DND-41 (cell line): Measurements from ENCODE around the gene SOX30.

Experiments used
- ATAC-seq: fragments of 200-7000 bp; cut with Tn5 transposase; 3 replicates; pipeline ENCODE4 v1.9.1; 2021; ENCODE audit warnings: low read depth; ENCODE audit not compliant: insufficient read depth
- DNase-seq: peaks from one replicate; pipeline ENCODE4 v3.0.0-alpha.2; 2020
- H2AFZ ChIP-seq: 2 replicates; pipeline ENCODE4 v1.6.0; 2012; ENCODE audit warnings: low read depth, low read length
- H3K27ac ChIP-seq: 2 replicates; pipeline ENCODE4 v1.5.1; 2012; ENCODE audit warnings: low read length, inconsistent platforms
- H3K27me3 ChIP-seq: fragments of 200-600 bp; sonication (generic); 2 replicates; pipeline ENCODE4 v1.6.0; 2012; ENCODE audit warnings: low read length, mild to moderate bottlenecking, inconsistent platforms; ENCODE audit not compliant: insufficient read depth, poor library complexity
- H3K36me3 ChIP-seq: 2 replicates; pipeline ENCODE4 v1.5.1; 2012; ENCODE audit warnings: low read length, inconsistent platforms; ENCODE audit not compliant: insufficient read depth
- H3K4me1 ChIP-seq: 2 replicates; pipeline ENCODE4 v1.5.1; 2012; ENCODE audit warnings: mild to moderate bottlenecking, low read length; ENCODE audit not compliant: insufficient read depth
- H3K4me2 ChIP-seq: 2 replicates; pipeline ENCODE4 v1.6.0; 2012; ENCODE audit warnings: mild to moderate bottlenecking, moderate library complexity, low read length, inconsistent platforms; ENCODE audit not compliant: insufficient read depth
- H3K4me3 ChIP-seq, 2 experiments: fragments of 200-600 bp in 1 of 2; shearing (Covaris generic) in 1 of 2; 2 replicates each; pipeline ENCODE4 v1.5.1; 2012 to 2016; ENCODE audit warnings: inconsistent platforms in 2 of 2, low read length in 2 of 2, mild to moderate bottlenecking in 2 of 2, low read depth in 1 of 2, moderate library complexity in 1 of 2
- H3K79me2 ChIP-seq: 2 replicates; pipeline ENCODE4 v1.6.0; 2012; ENCODE audit warnings: low read length, inconsistent platforms; ENCODE audit not compliant: insufficient read depth
- H3K9ac ChIP-seq: 2 replicates; pipeline ENCODE4 v1.6.0; 2012; ENCODE audit warnings: low read depth, mild to moderate bottlenecking, inconsistent platforms, low read length, moderate library complexity
- H3K9me3 ChIP-seq: 2 replicates; pipeline ENCODE4 v1.5.1; 2012; ENCODE audit warnings: low read length, moderate library complexity, mild to moderate bottlenecking, inconsistent platforms; ENCODE audit not compliant: insufficient read depth, severe bottlenecking
- H4K20me1 ChIP-seq: 2 replicates; pipeline ENCODE4 v1.6.0; 2012; ENCODE audit warnings: low read length; ENCODE audit not compliant: insufficient read depth
- EZH2 ChIP-seq: IDR thresholded peaks from 3 replicates; pipeline ENCODE4 v1.6.1; 2012; ENCODE audit warnings: borderline replicate concordance, low read depth, mild to moderate bottlenecking, moderate library complexity, low read length, inconsistent platforms; ENCODE audit not compliant: severe bottlenecking
- TF ChIP-seq, protein P1 (sequence below): IDR thresholded peaks from 2 replicates; pipeline ENCODE4 v1.5.1; 2012; ENCODE audit warnings: borderline replicate concordance, low read length, moderate library complexity, mild to moderate bottlenecking; ENCODE audit not compliant: poor library complexity, severe bottlenecking; ENCODE audit errors: extremely low read depth

The SOX30 gene

DNA sequence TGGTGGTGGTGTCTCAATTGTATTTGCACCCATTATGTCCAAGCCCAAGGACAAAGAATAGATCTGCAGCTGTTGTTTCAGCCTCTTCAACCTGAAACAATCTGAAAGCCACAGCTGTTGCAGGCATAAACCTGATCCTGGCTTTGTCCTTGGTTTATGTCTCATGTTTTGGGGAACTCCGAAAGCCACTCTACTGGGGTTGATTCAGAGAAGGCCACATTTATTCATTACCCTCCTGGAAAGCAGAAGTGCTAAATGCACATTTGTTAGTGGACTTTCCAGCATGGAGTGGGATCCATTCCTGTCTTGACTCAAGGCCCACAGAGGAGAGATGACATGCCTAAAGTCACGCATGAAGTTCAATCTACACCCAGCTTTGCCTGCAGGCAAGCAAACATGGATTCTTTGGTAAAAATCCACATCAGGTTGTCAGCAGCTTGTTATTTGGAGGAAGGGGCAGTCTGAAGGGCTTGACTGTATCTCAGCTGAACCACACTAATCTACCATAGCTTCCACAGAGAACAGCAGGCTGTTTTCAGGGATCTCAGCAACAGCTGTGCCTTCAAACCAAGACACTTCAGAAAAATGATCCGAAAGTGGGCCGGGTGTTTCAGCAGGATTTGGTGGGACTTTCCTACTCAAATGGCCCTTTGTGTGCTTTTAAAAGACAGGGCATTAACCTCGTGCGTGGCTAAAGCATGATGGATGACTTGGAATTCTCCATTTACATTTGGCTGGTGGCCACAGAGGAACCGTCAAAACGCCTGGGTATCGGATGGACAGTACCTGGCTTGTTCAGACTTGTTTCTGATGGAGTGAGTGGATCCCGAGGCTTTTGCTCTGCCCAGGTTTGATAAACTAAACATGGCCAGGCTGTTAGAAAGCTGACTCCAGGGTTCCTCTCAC is 40.4 kb downstream of the SOX30 start:
- H3K27me3 ChIP-seq, result no peaks in the 10 kb centered on the region
- ATAC-seq, result no peak
- no peaks in the 10 kb centered on the region for H3K36me3 ChIP-seq
- no peak overlapping the region for H3K9ac ChIP-seq
- H4K20me1 ChIP-seq, result no peaks in the 10 kb centered on the region
- H3K4me3 ChIP-seq, result no peak overlapping the region
- 0 out of 2 replicates have a peak overlapping the region, but pooled peaks have one; percentile 19 for H2AFZ ChIP-seq
- H3K79me2 ChIP-seq, result no peaks in the 10 kb centered on the region
- H3K4me1 ChIP-seq, result peaks cover 25% of the 10 kb centered on the region
- DNase-seq, result no peak
- no peak overlapping the region for H3K27ac ChIP-seq
- no peaks in the 10 kb centered on the region for H3K9me3 ChIP-seq
- H3K4me2 ChIP-seq, result no peak overlapping the region
- TF ChIP-seq EZH2, result no peak
- TF ChIP-seq, protein P1, sequence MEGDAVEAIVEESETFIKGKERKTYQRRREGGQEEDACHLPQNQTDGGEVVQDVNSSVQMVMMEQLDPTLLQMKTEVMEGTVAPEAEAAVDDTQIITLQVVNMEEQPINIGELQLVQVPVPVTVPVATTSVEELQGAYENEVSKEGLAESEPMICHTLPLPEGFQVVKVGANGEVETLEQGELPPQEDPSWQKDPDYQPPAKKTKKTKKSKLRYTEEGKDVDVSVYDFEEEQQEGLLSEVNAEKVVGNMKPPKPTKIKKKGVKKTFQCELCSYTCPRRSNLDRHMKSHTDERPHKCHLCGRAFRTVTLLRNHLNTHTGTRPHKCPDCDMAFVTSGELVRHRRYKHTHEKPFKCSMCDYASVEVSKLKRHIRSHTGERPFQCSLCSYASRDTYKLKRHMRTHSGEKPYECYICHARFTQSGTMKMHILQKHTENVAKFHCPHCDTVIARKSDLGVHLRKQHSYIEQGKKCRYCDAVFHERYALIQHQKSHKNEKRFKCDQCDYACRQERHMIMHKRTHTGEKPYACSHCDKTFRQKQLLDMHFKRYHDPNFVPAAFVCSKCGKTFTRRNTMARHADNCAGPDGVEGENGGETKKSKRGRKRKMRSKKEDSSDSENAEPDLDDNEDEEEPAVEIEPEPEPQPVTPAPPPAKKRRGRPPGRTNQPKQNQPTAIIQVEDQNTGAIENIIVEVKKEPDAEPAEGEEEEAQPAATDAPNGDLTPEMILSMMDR, result no peak

- Histone ChIP-seq H3K4me2 (no peak overlapping the region), H3K9ac (no peak overlapping the region), H3K27me3 (no peaks in the 10 kb centered on the region), H3K27ac (no peak overlapping the region), H3K36me3 (no peaks in the 10 kb centered on the region), H3K9me3 (no peaks in the 10 kb centered on the region), H4K20me1 (no peaks in the 10 kb centered on the region), H3K79me2 (no peaks in the 10 kb centered on the region), H2AFZ (no peak overlapping the region), H3K4me1 (peaks cover 31% of the 10 kb centered on the region), H3K4me3 (no peak overlapping the region)
- DNase-seq (no peak), ATAC-seq (no peak)
- no peak for TF ChIP-seq EZH2
- TF ChIP-seq, protein P1, result no peak
Measured at GRCh38 chr5:157610990-157611389, 41.2 kb downstream of the SOX30 start.

GRCh38 chr5:157608972-157609565 is 43.2 kb downstream of the SOX30 start:
- TF ChIP-seq, protein P1, result no peak
- no peak for TF ChIP-seq EZH2
- DNase-seq (no peak), ATAC-seq (no peak)
- H3K9me3 ChIP-seq, result no peaks in the 10 kb centered on the region
- H3K27me3 ChIP-seq, result no peaks in the 10 kb centered on the region
- peak overlapping the region; percentile 94 for H3K27ac ChIP-seq
- no peaks in the 10 kb centered on the region for H3K79me2 ChIP-seq
- H4K20me1 ChIP-seq, result no peaks in the 10 kb centered on the region
- H2AFZ ChIP-seq, result no peak overlapping the region
- no peak overlapping the region for H3K9ac ChIP-seq
- no peak overlapping the region for H3K4me3 ChIP-seq
- H3K4me2 ChIP-seq, result no peak overlapping the region
- peaks cover 45% of the 10 kb centered on the region for H3K4me1 ChIP-seq
- H3K36me3 ChIP-seq, result no peaks in the 10 kb centered on the region
